SU-DHL-6 (cell line): ENCODE results near the gene BCO2.

Experiments
- H2AFZ ChIP-seq: fragments of 200-600 bp; sonication (generic); 2 replicates; pipeline ENCODE4 v1.6.1; 2014; ENCODE audit warnings: low read depth, mild to moderate bottlenecking, moderate library complexity, mixed read lengths, antibody characterized with exemption, low read length; ENCODE audit not compliant: severe bottlenecking
- H3F3A ChIP-seq: fragments of 200-600 bp; shearing (Covaris generic); 2 replicates; pipeline ENCODE4 v1.6.0; 2016; ENCODE audit warnings: antibody characterized with exemption, mild to moderate bottlenecking; ENCODE audit not compliant: insufficient read depth
- H3K27ac ChIP-seq: fragments of 200-600 bp; sonication (generic); 2 replicates; pipeline ENCODE4 v1.5.1; 2016; ENCODE audit warnings: low read depth, mild to moderate bottlenecking, low read length, moderate library complexity, mixed read lengths
- H3K27me3 ChIP-seq: fragments of 200-600 bp; sonication (generic), shearing (Covaris generic); 2 replicates; pipeline ENCODE4 v1.6.0; 2014; ENCODE audit warnings: mild to moderate bottlenecking, low read length
- H3K36me3 ChIP-seq: fragments of 200-600 bp; sonication (generic); 2 replicates; pipeline ENCODE4 v1.6.1; 2014; ENCODE audit warnings: mild to moderate bottlenecking, low read length, mixed read lengths
- H3K4me2 ChIP-seq: fragments of 300-600, 200-600 bp; shearing (Covaris generic), sonication (generic); 2 replicates; pipeline ENCODE4 v1.6.0; 2014; ENCODE audit warnings: low read length, low read depth, mild to moderate bottlenecking; ENCODE audit not compliant: poor library complexity, severe bottlenecking
- H3K4me3 ChIP-seq: fragments of 200-600 bp; sonication (generic); 2 replicates; pipeline ENCODE4 v1.5.1; 2014; ENCODE audit warnings: antibody characterized with exemption, low read length, mild to moderate bottlenecking, mixed read lengths; ENCODE audit not compliant: insufficient read depth, poor library complexity, severe bottlenecking
- H3K79me2 ChIP-seq: fragments of 200-600 bp; sonication (generic); 2 replicates; pipeline ENCODE4 v1.6.1; 2014; ENCODE audit warnings: mild to moderate bottlenecking, low read length, moderate library complexity; ENCODE audit not compliant: insufficient read depth
- H3K9ac ChIP-seq: fragments of 200-600 bp; sonication (generic); 2 replicates; pipeline ENCODE4 v1.7.0; 2014; ENCODE audit warnings: mild to moderate bottlenecking, low read length
- H3K9me2 ChIP-seq: fragments of 200-600 bp; sonication (generic); replicated peaks from 2 replicates; pipeline ENCODE4 v1.6.1; 2014; ENCODE audit warnings: low read length; ENCODE audit not compliant: insufficient read depth
- H3K9me3 ChIP-seq: fragments of 200-600 bp; sonication (generic); 2 replicates; pipeline ENCODE4 v1.6.1; 2014; ENCODE audit warnings: low read length, mixed read lengths; ENCODE audit not compliant: insufficient read depth
- H4K20me1 ChIP-seq: fragments of 200-600 bp; sonication (generic); 2 replicates; pipeline ENCODE4 v1.6.1; 2014; ENCODE audit warnings: low read depth, mild to moderate bottlenecking, antibody characterized with exemption, low read length, moderate library complexity, mixed read lengths
- EZH2phosphoT487 ChIP-seq: fragments of 200-600 bp; sonication (generic), shearing (Covaris generic); conservative IDR thresholded peaks from 2 replicates; pipeline ENCODE4 v1.6.1; 2018; ENCODE audit warnings: mild to moderate bottlenecking, antibody characterized with exemption, low read length, moderate library complexity, mixed read lengths
- TF ChIP-seq, protein P1 (sequence below): fragments of 200-600 bp; sonication (generic); IDR thresholded peaks from one replicate; pipeline ENCODE4 v1.5.1; 2017; ENCODE audit warnings: antibody characterized with exemption, mild to moderate bottlenecking, low read length, moderate library complexity; ENCODE audit not compliant: insufficient read depth, poor library complexity, severe bottlenecking

Gene BCO2

DNA sequence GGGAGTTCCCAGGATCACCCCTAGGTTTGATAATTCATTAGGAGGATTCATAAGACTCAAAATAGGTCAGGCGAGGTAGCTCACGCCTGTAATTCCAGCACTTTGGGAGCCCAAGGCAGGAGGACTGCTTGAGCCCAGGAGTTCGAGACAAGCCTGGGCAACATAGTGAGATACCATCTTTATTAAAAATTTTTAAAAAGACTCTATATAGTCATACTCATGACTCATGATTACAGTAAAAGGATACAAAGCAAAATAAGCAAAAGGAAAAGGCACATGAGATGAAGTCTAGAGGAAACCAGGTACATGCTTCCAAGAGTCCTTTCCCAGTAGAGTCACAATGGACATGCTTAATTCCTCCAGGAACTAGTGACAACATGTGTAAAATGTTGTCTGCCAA is 37.0 kb downstream of the BCO2 start:
- Histone ChIP-seq H3K9me2 (no peaks in the 10 kb centered on the region), H2AFZ (no peak overlapping the region), H3K9ac (no peak overlapping the region), H3K27ac (no peak overlapping the region), H3K4me3 (no peak overlapping the region), H3K27me3 (no peaks in the 10 kb centered on the region), H3F3A (no peaks in the 10 kb centered on the region), H3K79me2 (no peaks in the 10 kb centered on the region), H3K36me3 (no peaks in the 10 kb centered on the region), H3K9me3 (no peaks in the 10 kb centered on the region), H3K4me2 (no peak overlapping the region), H4K20me1 (no peaks in the 10 kb centered on the region)
- no peak for TF ChIP-seq EZH2phosphoT487
- TF ChIP-seq, protein P1, sequence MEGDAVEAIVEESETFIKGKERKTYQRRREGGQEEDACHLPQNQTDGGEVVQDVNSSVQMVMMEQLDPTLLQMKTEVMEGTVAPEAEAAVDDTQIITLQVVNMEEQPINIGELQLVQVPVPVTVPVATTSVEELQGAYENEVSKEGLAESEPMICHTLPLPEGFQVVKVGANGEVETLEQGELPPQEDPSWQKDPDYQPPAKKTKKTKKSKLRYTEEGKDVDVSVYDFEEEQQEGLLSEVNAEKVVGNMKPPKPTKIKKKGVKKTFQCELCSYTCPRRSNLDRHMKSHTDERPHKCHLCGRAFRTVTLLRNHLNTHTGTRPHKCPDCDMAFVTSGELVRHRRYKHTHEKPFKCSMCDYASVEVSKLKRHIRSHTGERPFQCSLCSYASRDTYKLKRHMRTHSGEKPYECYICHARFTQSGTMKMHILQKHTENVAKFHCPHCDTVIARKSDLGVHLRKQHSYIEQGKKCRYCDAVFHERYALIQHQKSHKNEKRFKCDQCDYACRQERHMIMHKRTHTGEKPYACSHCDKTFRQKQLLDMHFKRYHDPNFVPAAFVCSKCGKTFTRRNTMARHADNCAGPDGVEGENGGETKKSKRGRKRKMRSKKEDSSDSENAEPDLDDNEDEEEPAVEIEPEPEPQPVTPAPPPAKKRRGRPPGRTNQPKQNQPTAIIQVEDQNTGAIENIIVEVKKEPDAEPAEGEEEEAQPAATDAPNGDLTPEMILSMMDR = no peak

DNA sequence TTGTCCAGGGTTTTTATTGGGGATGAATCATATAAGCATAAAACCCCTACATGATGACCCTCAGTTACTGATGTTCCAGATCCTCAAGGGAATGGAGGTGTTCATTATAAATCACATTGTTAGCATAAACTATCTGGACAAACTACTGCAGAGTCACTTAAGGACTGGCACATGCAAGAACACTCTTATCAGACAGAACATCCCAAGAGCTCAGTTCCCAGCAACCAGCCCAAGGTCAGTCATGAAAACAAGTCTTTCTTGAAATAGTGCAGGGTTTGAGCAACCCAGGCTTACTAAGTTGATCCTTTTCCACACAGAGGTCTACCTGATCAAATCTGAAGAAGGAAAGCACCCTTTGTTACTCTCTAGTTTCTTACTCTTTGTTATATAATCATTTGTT is 37.4 kb downstream of the BCO2 start:
- no peaks in the 10 kb centered on the region for H3K36me3 ChIP-seq
- H3K27me3 ChIP-seq = no peaks in the 10 kb centered on the region
- H4K20me1 ChIP-seq = no peaks in the 10 kb centered on the region
- no peaks in the 10 kb centered on the region for H3K9me3 ChIP-seq
- H3K4me2 ChIP-seq = no peak overlapping the region
- no peak overlapping the region for H3K9ac ChIP-seq
- H3K4me3 ChIP-seq = no peak overlapping the region
- no peaks in the 10 kb centered on the region for H3K9me2 ChIP-seq
- TF ChIP-seq, protein P1 = no peak
- no peak for TF ChIP-seq EZH2phosphoT487
- H3K79me2 ChIP-seq = no peaks in the 10 kb centered on the region
- H2AFZ ChIP-seq = no peak overlapping the region
- H3K27ac ChIP-seq = no peak overlapping the region
- H3F3A ChIP-seq = no peaks in the 10 kb centered on the region

GRCh38 chr11:112213753-112214152 is 38.4 kb downstream of the BCO2 start:
- Histone ChIP-seq H3K4me3 (no peak overlapping the region), H3K9me3 (no peaks in the 10 kb centered on the region), H3K4me2 (no peak overlapping the region), H3F3A (no peaks in the 10 kb centered on the region), H3K79me2 (no peaks in the 10 kb centered on the region), H3K9ac (no peak overlapping the region), H3K9me2 (no peaks in the 10 kb centered on the region), H3K27me3 (no peaks in the 10 kb centered on the region), H3K36me3 (no peaks in the 10 kb centered on the region), H4K20me1 (no peaks in the 10 kb centered on the region), H2AFZ (no peak overlapping the region), H3K27ac (no peak overlapping the region)
- no peak for TF ChIP-seq EZH2phosphoT487
- TF ChIP-seq, protein P1 = no peak
